WTC11 (cell line): Measurements from ENCODE around the gene KDF1. TPM values are rescaled to one million over a fixed set of nuclear protein-coding genes. Genes with fewer than 3 reads are reported as not detected.
A peak's percentile ranks its signal among the peaks of the same experiment; 100 is the strongest.

ENCODE experiments used
- ATAC-seq: fragments of 200-7000 bp; cut with Tn5 transposase; 2 replicates; pipeline ENCODE4 v1.10.0; 2021; ENCODE audit warnings: mild to moderate bottlenecking, moderate library complexity
- CTCF ChIA-PET: fragments of 300-600 bp; sonication (Branson Sonifier 250); formaldehyde crosslinking; loops from one replicate; lab custom pipeline; 2021; ENCODE audit warnings: antibody characterized with exemption; lab: Charles Lee
- POLR2A ChIA-PET: fragments of 350-600 bp; sonication (Branson Sonifier 250); formaldehyde crosslinking; loops from one replicate; lab custom pipeline; 2021; ENCODE audit warnings: antibody characterized with exemption; lab: Charles Lee
- DNase-seq: peaks from one replicate; pipeline ENCODE4 v3.0.0; 2021; ENCODE audit warnings: low spot score
- H3K27ac Mint-ChIP-seq: 2 replicates; pipeline ENCODE4 v1.8.0; 2021; ENCODE audit warnings: mixed read lengths
- H3K27me3 Mint-ChIP-seq: 2 replicates; pipeline ENCODE4 v1.8.0; 2021; ENCODE audit warnings: low read depth, mild to moderate bottlenecking, moderate library complexity, mixed read lengths
- H3K36me3 Mint-ChIP-seq: 2 replicates; pipeline ENCODE4 v1.8.0; 2021; ENCODE audit warnings: mixed read lengths
- H3K4me1 Mint-ChIP-seq: 2 replicates; pipeline ENCODE4 v1.8.0; 2022; ENCODE audit warnings: mixed read lengths
- H3K4me3 Mint-ChIP-seq: 2 replicates; pipeline ENCODE4 v1.8.0; 2021; ENCODE audit warnings: mild to moderate bottlenecking, moderate library complexity, mixed read lengths
- H3K9me3 Mint-ChIP-seq: 2 replicates; pipeline ENCODE4 v1.8.0; 2021; ENCODE audit warnings: mixed read lengths
- CBFB ChIP-seq: sonication (generic); formaldehyde crosslinking; IDR thresholded peaks from 2 replicates; pipeline ENCODE4 v1.8.1; 2022; ENCODE audit warnings: mild to moderate bottlenecking, low read depth, missing genetic modification reagents
- CREM ChIP-seq: sonication (generic); formaldehyde crosslinking; IDR thresholded peaks from 2 replicates; pipeline ENCODE4 v1.8.1; 2022; ENCODE audit warnings: mild to moderate bottlenecking, missing genetic modification reagents, moderate library complexity
- GRHL2 ChIP-seq: fragments of 250-450 bp; sonication (Bioruptor Pico); IDR thresholded peaks from 2 replicates; pipeline ENCODE4 v1.8.0; 2022; ENCODE audit warnings: mild to moderate bottlenecking, moderate library complexity; ENCODE audit not compliant: insufficient replicate concordance, severe bottlenecking
- GTF2I ChIP-seq: fragments of 250-450 bp; sonication (Bioruptor Pico); conservative IDR thresholded peaks from 2 replicates; pipeline ENCODE4 v1.4.0; 2021; ENCODE audit warnings: mild to moderate bottlenecking
- IRF2 ChIP-seq: sonication (generic); formaldehyde crosslinking; IDR thresholded peaks from 2 replicates; pipeline ENCODE4 v1.8.0; 2022; ENCODE audit warnings: low read depth, missing genetic modification reagents, borderline replicate concordance
- NFYB ChIP-seq: sonication (generic); formaldehyde crosslinking; conservative IDR thresholded peaks from 2 replicates; pipeline ENCODE4 v1.8.0; 2022; ENCODE audit warnings: low read depth, missing genetic modification reagents
- NR1H2 ChIP-seq: sonication (generic); formaldehyde crosslinking; IDR thresholded peaks from 2 replicates; pipeline ENCODE4 v1.9.0; 2021; ENCODE audit warnings: mild to moderate bottlenecking, moderate library complexity, missing genetic modification reagents
- PRRX2 ChIP-seq: fragments of 250-450 bp; sonication (Bioruptor Pico); IDR thresholded peaks from 2 replicates; pipeline ENCODE4 v1.8.0; 2021; ENCODE audit warnings: mild to moderate bottlenecking
- SMAD3 ChIP-seq: sonication (generic); formaldehyde crosslinking; IDR thresholded peaks from 2 replicates; pipeline ENCODE4 v1.8.0; 2022; ENCODE audit warnings: missing genetic modification reagents, mild to moderate bottlenecking, borderline replicate concordance
- SMAD4 ChIP-seq: sonication (generic); formaldehyde crosslinking; IDR thresholded peaks from 2 replicates; pipeline ENCODE4 v1.8.0; 2022; ENCODE audit warnings: mild to moderate bottlenecking, missing genetic modification reagents
- ZNF232 ChIP-seq: sonication (generic); formaldehyde crosslinking; IDR thresholded peaks from 2 replicates; pipeline ENCODE4 v1.8.0; 2022; ENCODE audit warnings: mild to moderate bottlenecking, missing genetic modification reagents
- ZNF263 ChIP-seq: sonication (generic); formaldehyde crosslinking; IDR thresholded peaks from 2 replicates; pipeline ENCODE4 v1.8.1; 2022; ENCODE audit warnings: low read depth, mild to moderate bottlenecking, moderate library complexity, missing genetic modification reagents
- ZNF317 ChIP-seq: sonication (generic); formaldehyde crosslinking; IDR thresholded peaks from 2 replicates; pipeline ENCODE4 v1.8.1; 2023; ENCODE audit warnings: low read depth, mild to moderate bottlenecking, moderate library complexity, missing genetic modification reagents, borderline replicate concordance
- ZNF416 ChIP-seq: fragments of 250-450 bp; sonication (Bioruptor Pico); IDR thresholded peaks from 2 replicates; pipeline ENCODE4 v1.9.0; 2021; ENCODE audit warnings: mild to moderate bottlenecking, inconsistent platforms
- total RNA-seq: library from RNA; stranded (reverse); gene quantifications from 3 replicates; pipeline ENCODE4 v1.2.3, GENCODE V29; 2021
- TF ChIP-seq, protein P1 (sequence below): sonication (generic); formaldehyde crosslinking; IDR thresholded peaks from 2 replicates; pipeline ENCODE4 v1.8.0; 2023; ENCODE audit warnings: missing genetic modification reagents, mild to moderate bottlenecking, borderline replicate concordance
- TF ChIP-seq, protein P2 (sequence below): sonication (generic); formaldehyde crosslinking; IDR thresholded peaks from 2 replicates; pipeline ENCODE4 v1.8.0; 2023; ENCODE audit warnings: mild to moderate bottlenecking, missing genetic modification reagents
- TF ChIP-seq, protein P3 (sequence below): sonication (generic); formaldehyde crosslinking; IDR thresholded peaks from 2 replicates; pipeline ENCODE4 v1.8.0; 2022; ENCODE audit warnings: mild to moderate bottlenecking, missing genetic modification reagents
- TF ChIP-seq, protein P4 (sequence below): sonication (generic); formaldehyde crosslinking; IDR thresholded peaks from 2 replicates; pipeline ENCODE4 v1.8.1; 2023; ENCODE audit warnings: mild to moderate bottlenecking, missing genetic modification reagents, moderate library complexity
- TF ChIP-seq, protein P5 (sequence below): fragments of 250-450 bp; sonication (Bioruptor Pico); IDR thresholded peaks from 2 replicates; pipeline ENCODE4 v1.9.0; 2021; ENCODE audit warnings: mild to moderate bottlenecking
- TF ChIP-seq, protein P6 (sequence below): sonication (generic); formaldehyde crosslinking; IDR thresholded peaks from 2 replicates; pipeline ENCODE4 v1.8.0; 2022; ENCODE audit warnings: mild to moderate bottlenecking, missing genetic modification reagents

Gene KDF1
- total RNA-seq, 1 experiment from 2014 or later = 19.0 TPM

DNA sequence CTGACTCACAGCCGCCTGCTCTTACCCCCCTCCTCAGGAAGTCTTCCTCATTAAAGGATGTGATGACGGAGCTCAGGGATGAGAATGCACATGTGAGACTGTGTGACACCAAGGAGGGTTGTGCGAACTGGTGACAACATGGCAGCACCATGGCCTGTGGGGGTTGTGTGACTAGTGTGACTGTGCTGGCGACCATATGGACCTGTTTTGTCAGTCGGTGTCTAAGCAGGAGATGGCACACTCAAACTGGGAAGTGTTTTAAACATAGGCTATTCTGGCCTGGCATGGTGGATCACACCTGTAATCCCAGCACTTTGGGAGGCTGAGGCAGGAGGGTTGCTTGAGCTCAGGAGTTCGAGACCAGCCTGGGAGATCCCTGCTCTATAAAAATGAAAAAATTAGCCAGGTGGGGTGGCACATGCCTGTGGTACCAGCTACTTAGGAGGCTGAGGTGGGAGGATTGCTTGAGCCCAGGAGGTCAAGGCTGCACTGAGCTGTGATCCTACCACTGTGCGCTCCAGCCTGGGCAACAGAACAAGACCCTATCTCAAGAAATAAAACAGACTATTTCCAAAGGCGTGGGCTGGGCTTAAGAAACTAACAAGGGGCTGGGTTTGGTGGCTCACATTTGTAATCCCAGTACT, 40.7 kb upstream of the KDF1 start (continued):
- TF ChIP-seq, protein P1, sequence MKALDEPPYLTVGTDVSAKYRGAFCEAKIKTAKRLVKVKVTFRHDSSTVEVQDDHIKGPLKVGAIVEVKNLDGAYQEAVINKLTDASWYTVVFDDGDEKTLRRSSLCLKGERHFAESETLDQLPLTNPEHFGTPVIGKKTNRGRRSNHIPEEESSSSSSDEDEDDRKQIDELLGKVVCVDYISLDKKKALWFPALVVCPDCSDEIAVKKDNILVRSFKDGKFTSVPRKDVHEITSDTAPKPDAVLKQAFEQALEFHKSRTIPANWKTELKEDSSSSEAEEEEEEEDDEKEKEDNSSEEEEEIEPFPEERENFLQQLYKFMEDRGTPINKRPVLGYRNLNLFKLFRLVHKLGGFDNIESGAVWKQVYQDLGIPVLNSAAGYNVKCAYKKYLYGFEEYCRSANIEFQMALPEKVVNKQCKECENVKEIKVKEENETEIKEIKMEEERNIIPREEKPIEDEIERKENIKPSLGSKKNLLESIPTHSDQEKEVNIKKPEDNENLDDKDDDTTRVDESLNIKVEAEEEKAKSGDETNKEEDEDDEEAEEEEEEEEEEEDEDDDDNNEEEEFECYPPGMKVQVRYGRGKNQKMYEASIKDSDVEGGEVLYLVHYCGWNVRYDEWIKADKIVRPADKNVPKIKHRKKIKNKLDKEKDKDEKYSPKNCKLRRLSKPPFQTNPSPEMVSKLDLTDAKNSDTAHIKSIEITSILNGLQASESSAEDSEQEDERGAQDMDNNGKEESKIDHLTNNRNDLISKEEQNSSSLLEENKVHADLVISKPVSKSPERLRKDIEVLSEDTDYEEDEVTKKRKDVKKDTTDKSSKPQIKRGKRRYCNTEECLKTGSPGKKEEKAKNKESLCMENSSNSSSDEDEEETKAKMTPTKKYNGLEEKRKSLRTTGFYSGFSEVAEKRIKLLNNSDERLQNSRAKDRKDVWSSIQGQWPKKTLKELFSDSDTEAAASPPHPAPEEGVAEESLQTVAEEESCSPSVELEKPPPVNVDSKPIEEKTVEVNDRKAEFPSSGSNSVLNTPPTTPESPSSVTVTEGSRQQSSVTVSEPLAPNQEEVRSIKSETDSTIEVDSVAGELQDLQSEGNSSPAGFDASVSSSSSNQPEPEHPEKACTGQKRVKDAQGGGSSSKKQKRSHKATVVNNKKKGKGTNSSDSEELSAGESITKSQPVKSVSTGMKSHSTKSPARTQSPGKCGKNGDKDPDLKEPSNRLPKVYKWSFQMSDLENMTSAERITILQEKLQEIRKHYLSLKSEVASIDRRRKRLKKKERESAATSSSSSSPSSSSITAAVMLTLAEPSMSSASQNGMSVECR (CRISPR knock-in tag) = no peak
- peak; percentile 7; the same call in 1 of the 2 replicates for TF ChIP-seq PRRX2

DNA sequence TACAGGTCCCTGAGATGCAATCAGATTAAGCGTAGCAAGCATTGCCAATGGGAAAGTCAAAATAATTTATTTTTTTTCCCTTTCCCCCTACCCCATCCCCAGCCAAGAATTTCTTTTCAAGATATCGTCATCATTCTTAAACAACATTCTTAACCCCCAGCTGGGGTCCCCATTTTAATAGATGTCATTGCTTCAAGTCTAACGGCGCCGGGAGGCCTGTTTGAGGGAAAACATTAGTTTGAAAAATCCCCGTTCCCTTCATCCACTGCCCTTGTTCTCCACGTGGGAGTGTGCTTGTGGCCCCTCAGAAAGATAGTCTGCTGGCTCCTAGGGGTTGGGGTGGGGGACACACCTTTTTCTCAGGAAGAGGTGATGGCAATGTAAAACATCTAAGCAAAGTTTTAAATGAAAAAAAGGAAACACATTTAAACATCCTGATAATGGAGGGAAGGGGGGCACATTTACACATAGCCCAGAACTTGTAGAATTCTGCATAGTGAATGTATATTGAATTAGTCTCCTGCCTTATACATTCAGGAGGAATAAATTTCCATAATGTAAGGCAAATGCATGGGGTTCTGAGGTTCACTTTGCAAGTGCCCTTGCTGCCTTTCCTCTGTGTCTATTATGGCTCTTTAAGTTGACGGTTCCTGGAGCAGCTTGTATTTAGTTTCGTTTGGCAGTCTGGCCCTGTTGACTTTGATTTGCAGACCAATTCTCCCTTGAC, 40.0 kb upstream of the KDF1 start:
- CTCF ChIA-PET = interaction anchor here (0.7 to 9.2 kb wide), 6 partner anchors 9 to 97 kb away, joined by 3 to 190 read pairs (median 6); no protein-coding TSS in a partner anchor
- Mint-ChIP-seq H3K27ac (peak overlapping the region; percentile 97), H3K4me1 (peaks cover 95% of the 10 kb centered on the region), H3K4me3 (0 out of 2 replicates have a peak overlapping the region, but pooled peaks have one; percentile 10), H3K27me3 (no peaks in the 10 kb centered on the region), H3K36me3 (peaks cover 48% of the 10 kb centered on the region), H3K9me3 (no peaks in the 10 kb centered on the region)
- POLR2A ChIA-PET = interaction anchor here (0.6 to 5.5 kb wide), 3 partner anchors 10 to 145 kb away, joined by 3 to 83 read pairs (median 3); partner anchors contain the start of gene TENT5B
- ATAC-seq = no peak
- no peak for DNase-seq
- TF ChIP-seq ZNF232 (CRISPR knock-in tag) (no peak), ZNF317 (CRISPR knock-in tag) (no peak), IRF2 (CRISPR knock-in tag) (no peak), SMAD4 (CRISPR knock-in tag) (no peak), PRRX2 (no peak), NFYB (CRISPR knock-in tag) (no peak), SMAD3 (CRISPR knock-in tag) (no peak), NR1H2 (CRISPR knock-in tag) (no peak), ZNF263 (CRISPR knock-in tag) (no peak), CREM (CRISPR knock-in tag) (no peak), ZNF416 (no peak), CBFB (CRISPR knock-in tag) (no peak), GTF2I (CRISPR knock-in tag) (no peak), GRHL2 (no peak)
- TF ChIP-seq, protein P2, sequence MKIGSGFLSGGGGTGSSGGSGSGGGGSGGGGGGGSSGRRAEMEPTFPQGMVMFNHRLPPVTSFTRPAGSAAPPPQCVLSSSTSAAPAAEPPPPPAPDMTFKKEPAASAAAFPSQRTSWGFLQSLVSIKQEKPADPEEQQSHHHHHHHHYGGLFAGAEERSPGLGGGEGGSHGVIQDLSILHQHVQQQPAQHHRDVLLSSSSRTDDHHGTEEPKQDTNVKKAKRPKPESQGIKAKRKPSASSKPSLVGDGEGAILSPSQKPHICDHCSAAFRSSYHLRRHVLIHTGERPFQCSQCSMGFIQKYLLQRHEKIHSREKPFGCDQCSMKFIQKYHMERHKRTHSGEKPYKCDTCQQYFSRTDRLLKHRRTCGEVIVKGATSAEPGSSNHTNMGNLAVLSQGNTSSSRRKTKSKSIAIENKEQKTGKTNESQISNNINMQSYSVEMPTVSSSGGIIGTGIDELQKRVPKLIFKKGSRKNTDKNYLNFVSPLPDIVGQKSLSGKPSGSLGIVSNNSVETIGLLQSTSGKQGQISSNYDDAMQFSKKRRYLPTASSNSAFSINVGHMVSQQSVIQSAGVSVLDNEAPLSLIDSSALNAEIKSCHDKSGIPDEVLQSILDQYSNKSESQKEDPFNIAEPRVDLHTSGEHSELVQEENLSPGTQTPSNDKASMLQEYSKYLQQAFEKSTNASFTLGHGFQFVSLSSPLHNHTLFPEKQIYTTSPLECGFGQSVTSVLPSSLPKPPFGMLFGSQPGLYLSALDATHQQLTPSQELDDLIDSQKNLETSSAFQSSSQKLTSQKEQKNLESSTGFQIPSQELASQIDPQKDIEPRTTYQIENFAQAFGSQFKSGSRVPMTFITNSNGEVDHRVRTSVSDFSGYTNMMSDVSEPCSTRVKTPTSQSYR (CRISPR knock-in tag) = no peak
- TF ChIP-seq, protein P3, sequence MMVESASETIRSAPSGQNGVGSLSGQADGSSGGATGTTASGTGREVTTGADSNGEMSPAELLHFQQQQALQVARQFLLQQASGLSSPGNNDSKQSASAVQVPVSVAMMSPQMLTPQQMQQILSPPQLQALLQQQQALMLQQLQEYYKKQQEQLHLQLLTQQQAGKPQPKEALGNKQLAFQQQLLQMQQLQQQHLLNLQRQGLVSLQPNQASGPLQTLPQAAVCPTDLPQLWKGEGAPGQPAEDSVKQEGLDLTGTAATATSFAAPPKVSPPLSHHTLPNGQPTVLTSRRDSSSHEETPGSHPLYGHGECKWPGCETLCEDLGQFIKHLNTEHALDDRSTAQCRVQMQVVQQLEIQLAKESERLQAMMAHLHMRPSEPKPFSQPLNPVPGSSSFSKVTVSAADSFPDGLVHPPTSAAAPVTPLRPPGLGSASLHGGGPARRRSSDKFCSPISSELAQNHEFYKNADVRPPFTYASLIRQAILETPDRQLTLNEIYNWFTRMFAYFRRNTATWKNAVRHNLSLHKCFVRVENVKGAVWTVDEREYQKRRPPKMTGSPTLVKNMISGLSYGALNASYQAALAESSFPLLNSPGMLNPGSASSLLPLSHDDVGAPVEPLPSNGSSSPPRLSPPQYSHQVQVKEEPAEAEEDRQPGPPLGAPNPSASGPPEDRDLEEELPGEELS (CRISPR knock-in tag) = no peak
- TF ChIP-seq, protein P4, sequence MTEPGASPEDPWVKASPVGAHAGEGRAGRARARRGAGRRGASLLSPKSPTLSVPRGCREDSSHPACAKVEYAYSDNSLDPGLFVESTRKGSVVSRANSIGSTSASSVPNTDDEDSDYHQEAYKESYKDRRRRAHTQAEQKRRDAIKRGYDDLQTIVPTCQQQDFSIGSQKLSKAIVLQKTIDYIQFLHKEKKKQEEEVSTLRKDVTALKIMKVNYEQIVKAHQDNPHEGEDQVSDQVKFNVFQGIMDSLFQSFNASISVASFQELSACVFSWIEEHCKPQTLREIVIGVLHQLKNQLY (CRISPR knock-in tag) = no peak
- TF ChIP-seq, protein P5, sequence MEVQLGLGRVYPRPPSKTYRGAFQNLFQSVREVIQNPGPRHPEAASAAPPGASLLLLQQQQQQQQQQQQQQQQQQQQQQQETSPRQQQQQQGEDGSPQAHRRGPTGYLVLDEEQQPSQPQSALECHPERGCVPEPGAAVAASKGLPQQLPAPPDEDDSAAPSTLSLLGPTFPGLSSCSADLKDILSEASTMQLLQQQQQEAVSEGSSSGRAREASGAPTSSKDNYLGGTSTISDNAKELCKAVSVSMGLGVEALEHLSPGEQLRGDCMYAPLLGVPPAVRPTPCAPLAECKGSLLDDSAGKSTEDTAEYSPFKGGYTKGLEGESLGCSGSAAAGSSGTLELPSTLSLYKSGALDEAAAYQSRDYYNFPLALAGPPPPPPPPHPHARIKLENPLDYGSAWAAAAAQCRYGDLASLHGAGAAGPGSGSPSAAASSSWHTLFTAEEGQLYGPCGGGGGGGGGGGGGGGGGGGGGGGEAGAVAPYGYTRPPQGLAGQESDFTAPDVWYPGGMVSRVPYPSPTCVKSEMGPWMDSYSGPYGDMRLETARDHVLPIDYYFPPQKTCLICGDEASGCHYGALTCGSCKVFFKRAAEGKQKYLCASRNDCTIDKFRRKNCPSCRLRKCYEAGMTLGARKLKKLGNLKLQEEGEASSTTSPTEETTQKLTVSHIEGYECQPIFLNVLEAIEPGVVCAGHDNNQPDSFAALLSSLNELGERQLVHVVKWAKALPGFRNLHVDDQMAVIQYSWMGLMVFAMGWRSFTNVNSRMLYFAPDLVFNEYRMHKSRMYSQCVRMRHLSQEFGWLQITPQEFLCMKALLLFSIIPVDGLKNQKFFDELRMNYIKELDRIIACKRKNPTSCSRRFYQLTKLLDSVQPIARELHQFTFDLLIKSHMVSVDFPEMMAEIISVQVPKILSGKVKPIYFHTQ = no peak
- TF ChIP-seq, protein P6, sequence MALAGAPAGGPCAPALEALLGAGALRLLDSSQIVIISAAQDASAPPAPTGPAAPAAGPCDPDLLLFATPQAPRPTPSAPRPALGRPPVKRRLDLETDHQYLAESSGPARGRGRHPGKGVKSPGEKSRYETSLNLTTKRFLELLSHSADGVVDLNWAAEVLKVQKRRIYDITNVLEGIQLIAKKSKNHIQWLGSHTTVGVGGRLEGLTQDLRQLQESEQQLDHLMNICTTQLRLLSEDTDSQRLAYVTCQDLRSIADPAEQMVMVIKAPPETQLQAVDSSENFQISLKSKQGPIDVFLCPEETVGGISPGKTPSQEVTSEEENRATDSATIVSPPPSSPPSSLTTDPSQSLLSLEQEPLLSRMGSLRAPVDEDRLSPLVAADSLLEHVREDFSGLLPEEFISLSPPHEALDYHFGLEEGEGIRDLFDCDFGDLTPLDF (CRISPR knock-in tag) = no peak
